PC-3 (cell line): ENCODE data around the gene ATXN1L. TPM values are rescaled to one million over a fixed set of nuclear protein-coding genes. Genes with fewer than 3 reads are reported as not detected.
"Not testable (repeated sequence)": the region's sequence is repeated elsewhere in the genome, so short reads cannot be mapped to it uniquely, and the experiment has no call there.

ENCODE experiments used
- ATAC-seq: fragments of 200-7000 bp; cut with Tn5 transposase; 2 replicates; pipeline ENCODE4 v1.9.1; 2020; ENCODE audit warnings: mild to moderate bottlenecking, moderate library complexity
- BruUV-seq: library from RNA; stranded (reverse); fragments of 400-500 nt; replicated peaks from 2 replicates; lab custom pipeline; 2021; lab: Mats Ljungman, UMichigan
- CTCF ChIA-PET: fragments of 300-600 bp; sonication (Branson Sonifier 250); formaldehyde crosslinking; loops from one replicate; lab custom pipeline; 2022; ENCODE audit warnings: antibody characterized with exemption; lab: Charles Lee
- POLR2A ChIA-PET: fragments of 300-600 bp; sonication (Branson Sonifier 250); formaldehyde crosslinking; loops from one replicate; lab custom pipeline; 2022; ENCODE audit warnings: antibody characterized with exemption; ENCODE audit not compliant: unreplicated experiment; lab: Charles Lee
- DNase-seq: peaks from one replicate; pipeline ENCODE4 v3.0.0-alpha.2; 2015
- H2AFZ ChIP-seq: fragments of 300-600 bp; sonication (generic); 2 replicates; pipeline ENCODE4 v1.6.0; 2016; ENCODE audit warnings: antibody characterized with exemption, low read length
- H3F3A ChIP-seq: fragments of 300-600 bp; sonication (generic); one replicate; pipeline ENCODE4 v1.6.0; 2017; ENCODE audit warnings: antibody characterized with exemption, low read length, control low read depth, mild to moderate bottlenecking; ENCODE audit not compliant: unreplicated experiment
- H3K27ac ChIP-seq: fragments of 300-600 bp; sonication (generic); 2 replicates; pipeline ENCODE4 v1.5.1; 2016; ENCODE audit warnings: mild to moderate bottlenecking, low read length
- H3K27me3 ChIP-seq: fragments of 300-600 bp; sonication (generic); 2 replicates; pipeline ENCODE4 v1.6.1; 2016; ENCODE audit warnings: low read length, mixed read lengths
- H3K36me3 ChIP-seq: fragments of 300-600 bp; sonication (generic); 2 replicates; pipeline ENCODE4 v1.6.1; 2016; ENCODE audit warnings: low read depth, mixed run types, low read length, mixed read lengths
- H3K4me1 ChIP-seq: fragments of 300-600 bp; sonication (generic); 2 replicates; pipeline ENCODE4 v1.5.1; 2016; ENCODE audit warnings: low read length; ENCODE audit not compliant: insufficient read depth
- H3K4me2 ChIP-seq: fragments of 300-600 bp; sonication (generic); 2 replicates; pipeline ENCODE4 v1.6.0; 2016; ENCODE audit warnings: low read length
- H3K4me3 ChIP-seq: fragments of 300-600 bp; sonication (generic); 2 replicates; pipeline ENCODE4 v1.5.1; 2016; ENCODE audit warnings: mild to moderate bottlenecking, low read length, mixed read lengths
- H3K79me2 ChIP-seq: fragments of 300-600 bp; sonication (generic); 2 replicates; pipeline ENCODE4 v1.6.1; 2017; ENCODE audit warnings: low read length, mixed read lengths
- H3K9ac ChIP-seq: fragments of 300-600 bp; sonication (generic); 2 replicates; pipeline ENCODE4 v1.6.0; 2016; ENCODE audit warnings: mild to moderate bottlenecking, low read length
- H3K9me2 ChIP-seq: fragments of 300-600 bp; sonication (generic); replicated peaks from 2 replicates; pipeline ENCODE4 v1.6.1; 2016; ENCODE audit warnings: mixed run types, low read length, mixed read lengths
- H3K9me3 ChIP-seq: fragments of 300-600 bp; sonication (generic); 2 replicates; pipeline ENCODE4 v1.6.1; 2016; ENCODE audit warnings: low read length, mixed read lengths
- H4K20me1 ChIP-seq: fragments of 300-600 bp; sonication (generic); 2 replicates; pipeline ENCODE4 v1.6.1; 2016; ENCODE audit warnings: low read length, mixed read lengths
- CTCF ChIP-seq: fragments of 300-600 bp; sonication (generic); conservative IDR thresholded peaks from 2 replicates; pipeline ENCODE4 v1.5.1; 2017; ENCODE audit warnings: antibody characterized with exemption, low read depth, mild to moderate bottlenecking, low read length
- EZH2 ChIP-seq: fragments of 300-600 bp; sonication (generic); IDR thresholded peaks from one replicate; pipeline ENCODE4 v1.6.1; 2017; ENCODE audit warnings: antibody characterized with exemption, mild to moderate bottlenecking, low read length; ENCODE audit not compliant: unreplicated experiment
- EZH2phosphoT487 ChIP-seq: fragments of 300-600 bp; sonication (generic); IDR thresholded peaks from 2 replicates; pipeline ENCODE4 v1.6.1; 2018; ENCODE audit warnings: mild to moderate bottlenecking, antibody characterized with exemption, low read length, borderline replicate concordance
- intact Hi-C: fragments of 100-400 bp; cut with micrococcal nuclease; formaldehyde crosslinking; loops from 2 replicates; pipeline ENCODE4 v1.9.0; 2023
- total RNA-seq: library from RNA; depleted of rRNA; stranded (reverse); fragments of >200 nt; gene quantifications from 2 replicates; pipeline ENCODE4 v1.2.3, GENCODE V29; 2014

ATXN1L gene
- total RNA-seq, 1 experiment from 2014 or later, result 8.5 TPM

- intact Hi-C loops, result no loop called here
- Histone ChIP-seq H3K4me3 (no peak overlapping the region), H3K9ac (no peak overlapping the region), H3K4me1 (peaks cover 8% of the 10 kb centered on the region), H3F3A (no peaks in the 10 kb centered on the region), H3K36me3 (no peaks in the 10 kb centered on the region), H3K79me2 (peaks cover 80% of the 10 kb centered on the region), H3K27ac (no peak overlapping the region), H3K9me2 (no peaks in the 10 kb centered on the region), H3K27me3 (no peaks in the 10 kb centered on the region), H3K4me2 (no peak overlapping the region), H4K20me1 (peaks cover 4% of the 10 kb centered on the region; the same call in 1 of the 2 replicates), H2AFZ (no peak overlapping the region), H3K9me3 (no peaks in the 10 kb centered on the region)
- BruUV-seq, result no TSS peak
- TF ChIP-seq EZH2 (no peak), EZH2phosphoT487 (no peak), CTCF (no peak)
- ATAC-seq, result no peak
- CTCF ChIA-PET, result no interaction called here
- POLR2A ChIA-PET, result no interaction called here
- DNase-seq, result no peak
Observed at GRCh38 chr16:71803305-71803690, 42.5 kb upstream of the ATXN1L start.

- peaks cover 4% of the 10 kb centered on the region; the same call in 1 of the 2 replicates for H4K20me1 ChIP-seq
- BruUV-seq, result no TSS peak
- intact Hi-C loops, result loop anchor here (2.0 to 5.0 kb wide), 2 partner anchors 36 to 75 kb away; no protein-coding TSS in a partner anchor
Observed at GRCh38 chr16:71807905-71808592, 37.7 kb upstream of the ATXN1L start.

GRCh38 chr16:71808593-71809459, 37.0 kb upstream of the ATXN1L start, which contains the start of gene AP1G1:
Gene AP1G1 (minus strand): TSS chr16:71808834. CDS start chr16:71789479, 19,355 bp downstream.
- H3K9me3 ChIP-seq, result no peaks in the 10 kb centered on the region
- H3F3A ChIP-seq, result no peaks in the 10 kb centered on the region
- H3K4me3 ChIP-seq, result peak within 1 kb of the TSS; percentile 80
- no peaks in the 10 kb centered on the region for H3K27me3 ChIP-seq
- peak within 1 kb of the TSS; percentile 93 for H3K27ac ChIP-seq
- peak; percentile 94 for DNase-seq
- peak; percentile 93 for ATAC-seq
- H3K9me2 ChIP-seq, result no peaks in the 10 kb centered on the region
- ChIA-PET CTCF (interaction anchor here (0.6 to 0.7 kb wide), 2 partner anchors 37 to 77 kb away, joined by 3 to 4 read pairs; partner anchors contain the start of gene ATXN1L), POLR2A (interaction anchor here (0.5 to 1.5 kb wide), 4 partner anchors 37 to 244 kb away, joined by 3 to 13 read pairs (median 4); partner anchors contain the start of gene ATXN1L)
- peaks cover 11% of the 10 kb centered on the region for H3K4me1 ChIP-seq
- H3K9ac ChIP-seq, result peak within 1 kb of the TSS; percentile 95
- peaks cover 51% of the 10 kb centered on the region for H3K79me2 ChIP-seq
- H3K4me2 ChIP-seq, result peak within 1 kb of the TSS; percentile 95
- BruUV-seq, result TSS peak; percentile 60
- intact Hi-C loops, result loop anchor here (2.0 to 5.0 kb wide), 2 partner anchors 37 to 74 kb away; no protein-coding TSS in a partner anchor
- H3K36me3 ChIP-seq, result no peaks in the 10 kb centered on the region
- TF ChIP-seq EZH2phosphoT487, result no peak
- peaks cover 4% of the 10 kb centered on the region; the same call in 1 of the 2 replicates for H4K20me1 ChIP-seq
- peak within 1 kb of the TSS; percentile 84 for H2AFZ ChIP-seq

More at GRCh38 chr16:71807905-71808592, 37.7 kb upstream of the ATXN1L start:
- peak overlapping the region; percentile 95 for H3K4me2 ChIP-seq
- peaks cover 11% of the 10 kb centered on the region for H3K4me1 ChIP-seq
- TF ChIP-seq EZH2 (no peak), EZH2phosphoT487 (no peak)
- no peaks in the 10 kb centered on the region for H3K9me3 ChIP-seq
- peak overlapping the region; percentile 84 for H2AFZ ChIP-seq
- ChIA-PET CTCF (no interaction called here), POLR2A (interaction anchor here (1.5 kb wide), 1 partner anchor 38 kb away, joined by 4 read pairs; the partner anchor contains the start of gene ATXN1L)
- peak overlapping the region; percentile 93 for H3K27ac ChIP-seq
- H3K4me3 ChIP-seq, result peak overlapping the region; percentile 80
- no peaks in the 10 kb centered on the region for H3K36me3 ChIP-seq
- no peaks in the 10 kb centered on the region for H3F3A ChIP-seq
- DNase-seq (no peak), ATAC-seq (peak; percentile 11)
- no peaks in the 10 kb centered on the region for H3K27me3 ChIP-seq
- peaks cover 58% of the 10 kb centered on the region for H3K79me2 ChIP-seq
- no peaks in the 10 kb centered on the region for H3K9me2 ChIP-seq
- H3K9ac ChIP-seq, result peak overlapping the region; percentile 95

- H3K9me3 ChIP-seq, H3K36me3 ChIP-seq, DNase-seq, H3K4me2 ChIP-seq, POLR2A ChIA-PET, H3K9me2 ChIP-seq, H3K4me3 ChIP-seq, CTCF ChIA-PET, intact Hi-C loops, H3F3A ChIP-seq, H3K27me3 ChIP-seq, H3K9ac ChIP-seq, H2AFZ ChIP-seq, H3K27ac ChIP-seq, H4K20me1 ChIP-seq, ATAC-seq, BruUV-seq: not testable (repeated sequence)
- Histone ChIP-seq H3K4me1 (peaks cover 11% of the 10 kb centered on the region), H3K79me2 (peaks cover 40% of the 10 kb centered on the region)
Observed at GRCh38 chr16:71810155-71810530, 35.6 kb upstream of the ATXN1L start.
